ENCODE data around the gene DCTD.

DCTD gene

GRCh38 chr4:182917182-182918043 is at the start of gene DCTD:
DCTD (minus strand) TSS chr4:182917386; CDS start chr4:182915568, 1,818 bp downstream.
- peak; percentile 57 to 72 for DNase-seq (ENCODE audit: low read depth in 2 of 2)

- DNase-seq (ENCODE audit: low read depth in 2 of 2) = no peak
Observed at GRCh38 chr4:182960746-182961145, 43.6 kb upstream of the DCTD start.

DNA sequence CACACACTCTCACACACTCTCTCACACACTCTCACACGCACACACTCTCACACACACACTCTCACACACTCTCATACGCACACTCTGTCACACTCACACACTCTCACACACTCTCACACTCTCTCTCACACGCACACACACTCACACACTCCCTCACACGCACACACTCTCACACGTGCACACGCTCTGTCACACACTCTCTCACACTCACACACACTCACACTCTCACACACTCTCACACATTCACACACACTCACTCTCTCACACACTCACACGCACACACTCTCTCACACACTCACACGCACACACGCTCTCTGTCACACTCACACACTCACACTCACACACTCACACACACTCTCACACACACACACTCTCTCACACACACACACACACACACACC is 43.0 kb upstream of the DCTD start:
- DNase-seq (ENCODE audit: low read depth in 2 of 2) = no peak

DNA sequence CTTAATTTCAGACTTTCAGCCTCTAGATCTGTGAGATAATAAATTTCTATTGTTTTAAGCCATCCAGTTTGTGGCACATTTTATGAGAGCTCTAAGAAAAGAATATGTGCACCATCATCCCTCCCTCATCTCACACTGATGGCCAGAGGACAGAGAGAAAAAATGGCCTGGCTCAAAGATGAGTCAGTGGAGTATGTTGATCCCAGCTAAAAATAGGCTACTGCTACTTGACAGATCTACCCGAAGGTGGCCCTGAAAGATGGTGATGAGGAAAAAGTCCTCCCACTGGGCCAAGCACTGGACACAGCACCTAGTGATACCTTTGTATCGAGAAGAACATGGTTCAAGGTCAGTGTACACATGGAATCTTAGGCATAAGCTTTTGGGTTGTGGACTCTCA is 38.2 kb upstream of the DCTD start:
- no peak for DNase-seq (ENCODE audit: low read depth in 2 of 2)

- no peak for DNase-seq (ENCODE audit: low read depth in 2 of 2)
Observed at GRCh38 chr4:182944484-182945213, 27.5 kb upstream of the DCTD start.

GRCh38 chr4:182939680-182940079 is 22.5 kb upstream of the DCTD start:
- DNase-seq (ENCODE audit: low read depth in 2 of 2) = no peak

GRCh38 chr4:182938205-182938645 is 21.0 kb upstream of the DCTD start:
- DNase-seq (ENCODE audit: low read depth in 2 of 2) = peak; percentile 40 to 69

DNA sequence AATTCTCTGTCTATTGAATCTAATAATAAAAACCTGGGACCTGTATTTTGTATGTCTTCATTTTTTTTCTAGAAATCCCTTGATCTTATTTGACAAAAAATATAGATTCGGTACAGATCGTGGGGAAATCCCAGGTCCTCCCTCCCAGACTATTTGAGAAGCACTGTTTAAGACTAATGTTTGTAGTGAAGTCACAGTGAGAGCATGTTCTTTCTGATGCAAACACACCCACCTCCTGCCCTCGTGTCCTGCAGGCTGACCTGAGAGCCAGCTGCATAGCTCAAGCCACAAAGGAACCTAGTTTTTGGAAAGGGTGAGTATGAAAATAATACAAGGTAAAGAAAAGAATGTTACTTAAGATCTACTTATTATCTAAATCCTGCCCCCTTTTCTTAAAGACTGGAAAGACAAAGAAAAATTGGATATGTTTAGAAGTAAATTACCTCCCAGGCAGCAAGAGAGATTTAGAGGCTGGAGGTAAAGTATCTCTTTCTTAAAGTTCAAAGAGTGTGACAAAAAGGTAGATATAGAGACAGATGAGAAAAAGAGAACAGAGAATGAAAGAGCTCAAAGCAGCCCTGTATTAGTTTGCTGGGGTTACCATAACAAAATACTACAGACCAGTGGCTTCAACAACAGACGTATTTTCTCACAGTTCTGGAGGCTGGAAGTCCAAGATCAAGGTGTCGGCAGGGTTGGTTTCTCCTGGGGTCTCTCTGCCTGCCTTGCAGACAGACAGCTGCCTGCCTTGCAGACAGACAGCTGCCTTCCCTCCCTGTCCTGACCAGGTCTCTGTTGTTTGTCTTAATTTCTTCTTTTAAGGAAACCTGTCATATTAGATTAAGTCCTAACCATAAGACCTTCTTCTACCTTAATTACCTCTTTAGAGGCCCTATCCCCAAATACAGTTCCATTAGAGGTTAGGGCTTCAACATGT is 20.4 kb upstream of the DCTD start:
- no peak for DNase-seq (ENCODE audit: low read depth in 2 of 2)

- DNase-seq (ENCODE audit: low read depth in 2 of 2) = no peak
Observed at GRCh38 chr4:182932651-182933050, 15.5 kb upstream of the DCTD start.

DNA sequence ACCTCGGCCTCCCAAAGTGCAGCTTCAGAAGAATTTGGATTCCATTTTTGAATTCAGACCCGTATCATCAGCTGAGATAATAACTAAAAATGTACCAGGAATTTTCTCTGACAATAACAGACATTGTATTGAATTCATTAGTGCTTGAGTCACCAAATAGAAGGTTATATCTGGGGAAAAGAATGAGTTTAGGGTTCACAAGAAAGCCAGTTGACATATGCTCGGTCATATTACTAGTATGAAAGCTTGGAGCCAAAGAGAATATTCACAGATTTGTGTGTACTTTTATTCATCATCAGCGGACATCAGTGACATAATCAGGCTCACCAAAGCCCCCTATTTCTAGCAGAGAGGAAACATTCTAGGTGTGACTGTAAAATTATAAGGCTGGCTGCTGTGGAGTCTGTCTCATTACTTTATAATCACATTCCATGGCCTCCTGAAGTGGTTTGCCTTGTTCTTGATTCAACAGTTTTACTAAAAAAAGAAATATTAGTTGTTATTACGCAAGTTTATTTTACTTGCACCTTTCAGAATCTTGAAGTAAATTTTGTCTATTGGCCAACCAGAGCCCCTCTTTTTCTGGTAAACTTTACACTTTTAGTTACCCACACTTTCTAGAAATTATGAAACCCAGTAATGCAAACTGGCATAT is 14.6 kb upstream of the DCTD start:
- DNase-seq (ENCODE audit: low read depth in 2 of 2) = no peak

- DNase-seq (ENCODE audit: low read depth in 2 of 2) = no peak
Observed at GRCh38 chr4:182930889-182931288, 13.7 kb upstream of the DCTD start.

DNA sequence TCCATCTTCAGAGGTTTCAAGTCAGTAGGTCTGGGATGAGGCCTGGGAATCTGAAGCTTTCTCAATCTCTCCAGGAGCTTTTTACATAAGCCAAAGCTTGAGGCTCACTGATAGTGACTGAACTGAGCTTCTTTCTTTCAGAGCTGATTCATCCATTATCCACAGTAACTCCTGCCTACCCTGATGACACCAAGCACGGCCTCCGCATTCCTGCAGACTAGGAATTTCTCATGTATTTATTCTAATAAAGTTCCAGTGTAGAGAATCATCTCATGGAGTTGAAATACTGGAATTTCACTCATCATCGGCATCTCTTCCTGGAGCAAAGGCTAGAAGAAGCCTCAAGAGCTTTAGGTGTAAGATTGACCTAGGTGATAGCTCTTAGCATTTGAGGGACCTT is 12.1 kb upstream of the DCTD start:
- DNase-seq (ENCODE audit: low read depth in 2 of 2) = no peak

- no peak for DNase-seq (ENCODE audit: low read depth in 2 of 2)
Observed at GRCh38 chr4:182928061-182928460, 10.9 kb upstream of the DCTD start.

DNA sequence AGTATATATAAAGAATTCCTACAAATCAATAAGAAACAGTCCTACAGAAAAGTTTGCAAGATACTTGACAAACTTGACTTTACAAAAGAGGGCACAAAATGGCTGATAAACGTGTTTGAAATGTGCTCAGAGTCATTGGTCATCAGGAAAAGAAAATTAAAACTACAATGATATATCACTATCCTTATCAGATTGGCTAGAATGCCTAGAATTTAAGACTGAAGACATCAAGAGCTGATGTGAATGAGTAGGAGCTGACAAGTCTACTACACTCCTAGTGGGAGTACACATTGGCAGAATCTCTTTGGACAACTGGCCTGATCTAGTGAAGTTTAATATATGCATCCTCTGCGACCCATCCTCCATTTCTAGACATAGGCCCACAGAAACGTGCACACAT is 10.3 kb upstream of the DCTD start:
- no peak for DNase-seq (ENCODE audit: low read depth in 2 of 2)

DNA sequence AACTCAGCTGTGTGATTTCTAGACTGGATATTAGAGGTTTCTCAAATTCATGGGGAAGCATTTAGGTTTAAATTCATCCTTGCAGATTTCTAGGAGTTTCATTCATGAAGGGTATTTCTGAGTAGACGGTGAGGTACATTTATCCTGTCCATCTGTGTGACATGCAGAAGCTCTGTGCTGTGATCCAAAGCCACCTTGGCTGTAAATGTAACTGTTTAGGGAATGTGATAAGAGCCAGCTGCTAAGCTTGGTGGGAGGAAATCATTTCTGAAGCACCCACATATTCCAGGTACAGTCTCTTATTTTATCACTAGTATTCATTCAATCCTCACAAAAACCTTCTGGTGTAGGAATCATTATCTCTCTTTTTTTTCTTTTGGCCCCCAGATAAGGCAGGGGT is 8.7 kb upstream of the DCTD start:
- DNase-seq (ENCODE audit: low read depth in 2 of 2) = no peak

DNA sequence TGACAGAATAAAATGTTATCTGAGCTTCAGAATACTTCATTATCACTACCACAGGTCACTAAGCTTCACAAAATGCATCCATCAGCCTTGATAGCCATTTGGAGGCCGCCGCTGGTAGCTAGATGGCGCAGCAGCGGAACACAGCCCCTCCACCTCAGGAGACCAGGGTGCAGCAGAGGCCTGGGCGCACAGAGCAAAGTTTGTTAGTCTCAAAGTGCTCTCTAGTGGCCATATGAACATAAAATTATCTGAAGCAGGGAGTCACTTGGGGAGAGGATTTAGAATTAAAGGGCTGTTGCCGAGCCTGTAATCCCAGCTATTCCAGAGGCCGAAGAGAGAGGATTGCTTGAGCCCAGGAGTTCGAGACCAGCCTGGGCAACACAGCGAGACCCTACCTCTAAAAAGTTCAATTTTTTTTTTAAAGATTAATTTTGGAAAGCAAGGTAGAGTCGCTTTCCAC is 8.1 kb upstream of the DCTD start:
- DNase-seq (ENCODE audit: low read depth in 2 of 2) = peak in 1 of 2 experiments; percentile 41

GRCh38 chr4:182924497-182924896 is 7.3 kb upstream of the DCTD start:
- DNase-seq (ENCODE audit: low read depth in 2 of 2) = no peak

- DNase-seq (ENCODE audit: low read depth in 2 of 2) = no peak
Observed at GRCh38 chr4:182923796-182924340, 6.7 kb upstream of the DCTD start.

DNA sequence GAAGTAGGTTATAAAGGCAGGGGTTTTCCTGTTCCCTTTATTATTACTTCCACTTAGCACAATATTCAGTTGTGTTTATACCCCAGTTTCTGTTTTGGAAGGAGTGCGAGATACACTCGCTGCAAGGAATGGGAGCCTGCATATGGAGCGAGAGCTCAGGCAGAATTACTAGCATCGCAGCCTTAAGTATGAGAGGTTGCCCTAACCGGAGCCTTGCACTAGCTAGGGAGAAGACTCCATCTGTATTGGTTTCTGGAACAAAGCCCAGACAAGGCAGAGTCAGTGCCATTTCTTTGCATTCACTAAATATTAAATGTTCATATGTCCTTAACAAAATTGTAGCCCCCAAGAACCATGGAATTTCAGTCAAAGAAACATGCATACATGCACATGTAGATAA is 6.2 kb upstream of the DCTD start:
- DNase-seq (ENCODE audit: low read depth in 2 of 2) = no peak

GRCh38 chr4:182922501-182923284 is 5.5 kb upstream of the DCTD start:
- no peak for DNase-seq (ENCODE audit: low read depth in 2 of 2)
